Activated CD4-positive, alpha-beta T cell treated with anti-CD3 and anti-CD28 coated beads, Interleukin-2, amount 10 ng/mL, durations not matched to agents 24 days and 14 days (primary cell): ENCODE results near the gene BLTP1. TPM values are rescaled to one million over a fixed set of nuclear protein-coding genes. Genes with fewer than 3 reads are reported as not detected.
A peak's percentile ranks its signal among the peaks of the same experiment; 100 is the strongest.

Experiments used
- DNase-seq: peaks from one replicate; pipeline ENCODE4 v3.0.0; 2022
- H3K27ac Mint-ChIP-seq: one replicate; pipeline ENCODE4 v1.8.0; 2022; ENCODE audit warnings: mild to moderate bottlenecking, mixed read lengths
- H3K27me3 Mint-ChIP-seq: one replicate; pipeline ENCODE4 v1.8.0; 2022; ENCODE audit warnings: mixed read lengths
- H3K36me3 Mint-ChIP-seq: one replicate; pipeline ENCODE4 v1.8.0; 2022; ENCODE audit warnings: low read depth, mild to moderate bottlenecking, mixed read lengths
- H3K4me1 Mint-ChIP-seq: one replicate; pipeline ENCODE4 v1.8.0; 2021; ENCODE audit warnings: mixed read lengths
- H3K4me3 Mint-ChIP-seq: one replicate; pipeline ENCODE4 v1.8.0; 2022; ENCODE audit warnings: mild to moderate bottlenecking, moderate library complexity, mixed read lengths
- H3K9me3 Mint-ChIP-seq: one replicate; pipeline ENCODE4 v1.8.0; 2021; ENCODE audit warnings: mixed read lengths
- intact Hi-C: fragments of 100-400 bp; cut with micrococcal nuclease; formaldehyde crosslinking; loops from one replicate; pipeline ENCODE4 v1.15.1; 2023
- total RNA-seq: library from RNA; stranded (reverse); gene quantifications from 2 replicates; pipeline ENCODE4 v1.2.3, GENCODE V29; 2022

BLTP1 gene
- total RNA-seq, 1 donor from 2014 or later: 28.9 TPM

DNA sequence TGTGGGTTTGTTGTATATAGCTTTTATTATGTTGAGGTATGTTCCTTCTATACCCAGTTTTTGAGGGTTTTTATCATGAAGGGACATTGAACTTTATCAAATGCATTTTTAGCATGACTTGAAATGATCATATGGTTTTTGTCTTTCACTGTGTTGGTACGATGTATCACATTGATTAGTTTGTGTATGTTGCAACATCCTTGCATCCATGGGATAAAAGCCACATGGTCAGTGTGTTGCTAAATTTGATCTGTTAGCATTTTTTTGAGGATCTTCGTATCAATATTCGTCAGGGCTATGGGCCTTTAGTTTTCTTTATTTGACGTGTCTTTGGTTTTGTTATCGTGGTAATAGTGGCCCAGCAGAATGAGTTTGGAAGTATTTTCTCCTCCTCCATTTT is 11.3 kb upstream of the BLTP1 start:
- Mint-ChIP-seq H3K27me3 (peaks cover 23% of the 10 kb centered on the region), H3K4me3 (no peak overlapping the region), H3K9me3 (peaks cover 16% of the 10 kb centered on the region), H3K36me3 (no peaks in the 10 kb centered on the region), H3K4me1 (no peaks in the 10 kb centered on the region), H3K27ac (no peak overlapping the region)
- intact Hi-C loops: no loop called here
- DNase-seq: no peak

DNA sequence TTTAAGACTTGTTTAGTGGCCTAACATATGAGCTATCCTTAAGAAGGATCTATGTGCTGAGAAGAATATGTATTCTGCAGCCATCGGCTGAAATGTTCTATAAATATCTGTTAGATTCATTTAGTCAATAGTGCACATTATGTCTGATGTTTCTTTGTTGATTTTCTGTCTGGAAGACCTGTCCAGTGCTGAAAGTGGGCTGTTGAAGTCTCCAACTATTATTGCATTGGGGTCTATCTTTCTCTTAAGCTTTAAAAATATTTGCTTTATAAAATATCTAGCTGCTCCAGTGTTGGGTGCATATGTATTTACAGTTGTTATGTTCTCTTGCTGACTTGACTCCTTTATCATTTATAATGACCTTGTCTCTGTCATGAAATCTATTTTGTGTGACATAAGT is 9.4 kb upstream of the BLTP1 start:
- intact Hi-C loops: no loop called here
- no peaks in the 10 kb centered on the region for H3K36me3 Mint-ChIP-seq
- peak; percentile 12 for DNase-seq
- H3K27me3 Mint-ChIP-seq: peaks cover 23% of the 10 kb centered on the region
- H3K27ac Mint-ChIP-seq: no peak overlapping the region
- H3K4me3 Mint-ChIP-seq: no peak overlapping the region
- H3K9me3 Mint-ChIP-seq: peaks cover 16% of the 10 kb centered on the region
- H3K4me1 Mint-ChIP-seq: no peaks in the 10 kb centered on the region

DNA sequence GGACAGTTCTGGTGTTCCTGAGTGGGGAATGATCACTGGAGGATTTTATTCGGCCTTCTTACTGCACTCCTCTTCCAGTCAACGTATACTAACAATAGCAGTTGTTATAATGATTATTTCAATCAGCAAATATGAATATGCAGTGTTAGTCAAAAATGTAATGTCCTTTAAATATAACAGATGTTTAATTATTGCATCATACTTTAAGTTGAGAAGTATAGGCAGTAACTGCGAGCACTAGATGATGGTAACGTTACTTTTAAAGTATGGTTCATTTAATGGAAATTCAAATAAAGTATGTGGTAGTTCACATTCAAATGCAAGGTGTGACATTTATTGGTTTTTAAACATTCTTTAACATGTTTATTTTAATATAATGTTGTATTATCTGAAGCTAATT is 5.5 kb upstream of the BLTP1 start:
- DNase-seq: no peak
- no peaks in the 10 kb centered on the region for H3K36me3 Mint-ChIP-seq
- peaks cover 13% of the 10 kb centered on the region for H3K4me1 Mint-ChIP-seq
- H3K27ac Mint-ChIP-seq: no peak overlapping the region
- H3K4me3 Mint-ChIP-seq: no peak overlapping the region
- intact Hi-C loops: no loop called here
- H3K9me3 Mint-ChIP-seq: no peaks in the 10 kb centered on the region
- peaks cover 14% of the 10 kb centered on the region for H3K27me3 Mint-ChIP-seq

DNA sequence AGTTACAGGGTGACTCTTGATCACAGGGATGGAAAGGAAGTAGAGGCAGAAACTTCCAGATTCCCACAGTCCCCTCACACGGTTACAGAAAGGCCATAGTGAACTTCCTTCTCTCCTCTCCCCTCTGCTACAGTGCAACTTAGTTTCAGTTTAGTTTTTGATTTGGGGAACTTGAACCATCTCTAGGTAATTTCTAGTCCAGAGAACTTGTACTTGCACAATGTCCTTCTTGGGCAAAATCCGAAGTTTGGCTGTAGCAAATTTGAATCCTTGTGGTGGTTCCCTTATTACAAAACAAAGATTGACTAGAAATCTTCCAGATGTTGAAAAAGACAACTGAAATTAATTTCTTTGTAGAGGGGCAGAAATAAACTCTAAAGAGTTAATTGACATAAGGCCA is 1.2 kb upstream of the BLTP1 start:
- H3K4me3 Mint-ChIP-seq: peak overlapping the region; percentile 92
- no peaks in the 10 kb centered on the region for H3K27me3 Mint-ChIP-seq
- DNase-seq: no peak
- H3K36me3 Mint-ChIP-seq: peaks cover 10% of the 10 kb centered on the region
- peaks cover 30% of the 10 kb centered on the region for H3K4me1 Mint-ChIP-seq
- peak overlapping the region; percentile 95 for H3K27ac Mint-ChIP-seq
- intact Hi-C loops: loop anchor here (5.0 to 10.0 kb wide), 2 partner anchors 446 to 771 kb away; partner anchors contain the start of gene NUDT6
- no peaks in the 10 kb centered on the region for H3K9me3 Mint-ChIP-seq

DNA sequence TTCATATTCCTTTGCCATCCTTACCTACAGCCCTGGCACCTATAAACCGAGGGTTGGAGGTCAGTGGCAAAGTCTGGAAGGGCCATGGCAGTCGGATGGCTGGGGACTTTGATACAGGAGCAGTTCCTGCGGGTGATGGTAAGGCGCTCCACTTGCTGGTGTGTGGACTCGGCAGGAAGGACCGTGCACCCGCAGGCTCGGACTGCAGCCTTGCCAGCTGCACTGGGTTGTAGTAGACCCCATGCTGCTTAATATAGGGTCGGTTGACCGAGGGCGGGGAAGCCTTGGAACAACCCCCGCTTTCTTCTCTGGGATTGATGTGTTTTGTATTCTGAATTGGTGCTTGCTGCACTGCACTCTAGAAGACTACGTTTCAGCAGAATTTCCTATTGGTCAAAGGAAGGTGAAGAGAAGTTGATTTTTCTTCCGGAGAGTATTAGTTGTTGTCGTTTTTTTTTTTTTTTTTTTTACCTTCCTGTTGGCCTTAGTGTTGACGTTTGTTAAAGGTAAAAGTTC is 638 bp downstream of the BLTP1 start:
- peak overlapping the region; percentile 92 for H3K4me3 Mint-ChIP-seq
- H3K4me1 Mint-ChIP-seq: peaks cover 43% of the 10 kb centered on the region
- H3K27me3 Mint-ChIP-seq: no peaks in the 10 kb centered on the region
- no peaks in the 10 kb centered on the region for H3K9me3 Mint-ChIP-seq
- intact Hi-C loops: loop anchor here (1.0 to 10.0 kb wide), 7 partner anchors 23 to 770 kb away; partner anchors contain the start of genes BBS7 and NUDT6
- peak; percentile 80 for DNase-seq
- H3K27ac Mint-ChIP-seq: peak overlapping the region; percentile 86
- peaks cover 26% of the 10 kb centered on the region for H3K36me3 Mint-ChIP-seq

DNA sequence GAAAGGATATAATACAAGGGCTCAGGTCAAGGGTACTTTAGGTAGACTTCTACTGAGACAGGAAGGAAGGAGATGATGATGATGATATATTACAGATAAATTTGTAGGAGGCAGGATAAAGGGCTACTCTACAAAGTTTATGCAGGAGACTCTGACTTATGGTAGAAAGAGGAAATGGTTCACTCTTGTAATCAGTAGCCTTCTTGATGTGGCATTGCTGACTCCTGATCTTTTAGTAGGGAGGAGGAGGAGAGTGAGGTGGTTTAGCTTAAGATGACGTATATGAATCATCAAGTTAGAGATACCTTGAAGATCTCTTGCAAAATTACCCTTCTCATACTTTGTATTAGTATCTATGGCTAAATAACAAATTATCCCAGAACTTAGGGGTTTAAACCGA is 4.7 kb downstream of the BLTP1 start:
- H3K4me3 Mint-ChIP-seq: peak overlapping the region; percentile 0
- intact Hi-C loops: loop anchor here (5.0 to 10.0 kb wide), 2 partner anchors 295 to 452 kb away; no protein-coding TSS in a partner anchor
- peaks cover 30% of the 10 kb centered on the region for H3K4me1 Mint-ChIP-seq
- peaks cover 35% of the 10 kb centered on the region for H3K36me3 Mint-ChIP-seq
- no peaks in the 10 kb centered on the region for H3K27me3 Mint-ChIP-seq
- peak overlapping the region; percentile 47 for H3K27ac Mint-ChIP-seq
- no peaks in the 10 kb centered on the region for H3K9me3 Mint-ChIP-seq
- no peak for DNase-seq

DNA sequence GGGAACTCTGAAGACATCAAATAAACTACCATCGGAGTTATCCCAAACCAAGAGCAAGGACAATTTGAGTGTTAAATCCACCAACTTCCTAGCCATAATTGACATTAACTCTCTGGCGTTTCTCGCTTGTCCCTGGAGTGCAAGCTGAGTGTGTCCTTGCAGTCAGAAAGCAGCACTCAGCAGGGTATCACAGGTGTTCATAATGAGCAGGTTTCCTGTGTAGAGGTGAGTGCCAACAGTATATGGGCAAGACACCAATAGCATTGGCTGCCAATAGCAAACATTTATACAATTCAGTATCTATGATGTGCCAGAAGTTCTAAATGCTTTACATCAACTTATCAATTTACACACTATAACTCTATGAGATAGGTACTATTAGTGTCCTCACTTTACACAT is 11.2 kb downstream of the BLTP1 start:
- Mint-ChIP-seq H3K9me3 (no peaks in the 10 kb centered on the region), H3K27me3 (no peaks in the 10 kb centered on the region), H3K4me3 (no peak overlapping the region), H3K36me3 (peaks cover 13% of the 10 kb centered on the region), H3K4me1 (peaks cover 6% of the 10 kb centered on the region), H3K27ac (no peak overlapping the region)
- DNase-seq: no peak
- intact Hi-C loops: no loop called here

DNA sequence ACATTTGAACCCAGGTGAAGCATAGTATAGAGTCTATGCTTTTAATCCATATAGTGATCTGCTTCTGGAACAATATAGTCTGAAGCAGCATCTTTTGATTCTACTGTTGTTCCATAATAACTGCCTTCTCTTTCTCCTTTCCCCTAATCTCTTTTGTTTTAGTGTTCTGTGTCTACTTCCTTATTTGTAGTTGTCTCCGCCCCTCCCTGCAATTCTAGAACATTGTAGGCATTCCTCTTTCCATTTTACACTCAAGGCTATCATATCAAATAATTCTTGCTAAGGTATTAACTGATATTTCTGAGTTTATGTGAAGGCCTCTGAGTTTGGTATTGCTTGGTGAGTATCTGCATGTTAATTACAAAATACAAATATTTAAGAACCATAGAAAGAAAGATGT is 11.6 kb downstream of the BLTP1 start:
- Mint-ChIP-seq H3K9me3 (no peaks in the 10 kb centered on the region), H3K36me3 (peaks cover 13% of the 10 kb centered on the region), H3K4me1 (peaks cover 6% of the 10 kb centered on the region), H3K27ac (no peak overlapping the region), H3K4me3 (no peak overlapping the region), H3K27me3 (no peaks in the 10 kb centered on the region)
- intact Hi-C loops: no loop called here
- DNase-seq: no peak

DNA sequence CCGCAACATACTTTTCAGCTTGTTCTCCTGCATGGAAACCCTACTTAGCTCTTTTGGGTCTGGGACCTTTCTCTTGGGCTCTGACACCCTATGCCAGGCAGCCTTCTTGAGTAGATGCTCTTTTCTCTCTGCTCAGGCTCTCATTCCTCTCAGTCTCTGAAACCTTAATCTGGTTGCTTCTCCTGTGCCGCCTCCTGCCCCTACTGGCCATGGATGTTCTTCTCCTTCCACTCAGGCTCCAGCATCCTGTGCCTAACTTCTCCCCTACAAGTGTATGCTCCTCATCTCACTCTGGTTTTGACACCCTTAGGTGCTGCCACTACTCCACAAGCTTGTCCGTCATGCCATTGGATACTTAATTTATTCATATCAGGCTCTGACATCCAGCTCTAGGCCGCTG is 15.2 kb downstream of the BLTP1 start:
- Mint-ChIP-seq H3K9me3 (no peaks in the 10 kb centered on the region), H3K27me3 (no peaks in the 10 kb centered on the region), H3K4me3 (no peak overlapping the region), H3K27ac (no peak overlapping the region), H3K4me1 (peaks cover 11% of the 10 kb centered on the region), H3K36me3 (peaks cover 14% of the 10 kb centered on the region)
- intact Hi-C loops: no loop called here
- DNase-seq: no peak

DNA sequence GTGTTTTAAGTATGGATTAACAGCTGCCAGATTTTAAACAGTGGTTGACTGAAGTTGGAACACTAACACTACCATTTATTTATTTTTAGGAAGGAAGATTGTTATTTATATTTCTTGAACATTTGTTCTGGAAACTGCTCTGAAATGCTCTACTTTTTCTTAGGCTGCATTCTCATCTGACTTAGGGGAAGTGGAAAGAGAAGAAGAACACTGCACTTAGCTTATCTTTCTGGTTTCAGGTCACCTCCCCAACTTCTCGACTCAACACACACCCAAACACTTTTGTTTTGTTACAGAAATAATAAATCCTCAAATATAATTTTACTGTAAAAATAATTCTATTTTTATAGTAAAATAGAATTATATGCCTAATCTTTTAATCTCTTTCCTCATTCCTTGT is 18.6 kb downstream of the BLTP1 start:
- intact Hi-C loops: no loop called here
- H3K9me3 Mint-ChIP-seq: no peaks in the 10 kb centered on the region
- H3K4me3 Mint-ChIP-seq: no peak overlapping the region
- H3K36me3 Mint-ChIP-seq: peaks cover 16% of the 10 kb centered on the region
- DNase-seq: no peak
- H3K27me3 Mint-ChIP-seq: no peaks in the 10 kb centered on the region
- no peak overlapping the region for H3K27ac Mint-ChIP-seq
- peaks cover 9% of the 10 kb centered on the region for H3K4me1 Mint-ChIP-seq

DNA sequence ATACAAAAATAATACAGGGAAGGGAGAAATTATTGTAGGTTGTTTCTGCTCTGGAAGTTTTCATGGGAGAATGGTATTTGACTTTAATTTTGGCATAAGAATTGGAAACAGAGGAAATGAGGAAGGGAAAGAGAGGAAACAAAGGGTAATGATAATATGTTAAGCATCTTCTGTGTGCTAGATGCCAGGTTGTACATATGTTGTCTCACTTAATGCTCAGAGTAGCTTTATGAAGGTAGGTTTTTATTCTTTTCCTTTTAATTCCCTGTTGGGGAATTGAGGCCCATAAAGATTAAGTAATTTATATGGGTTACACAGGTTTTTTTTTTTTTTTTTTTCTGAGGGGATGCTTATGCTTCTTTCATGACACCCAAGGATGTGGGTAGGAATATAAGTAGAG is 19.2 kb downstream of the BLTP1 start:
- no peaks in the 10 kb centered on the region for H3K9me3 Mint-ChIP-seq
- DNase-seq: no peak
- H3K4me1 Mint-ChIP-seq: peaks cover 9% of the 10 kb centered on the region
- no peak overlapping the region for H3K4me3 Mint-ChIP-seq
- H3K27ac Mint-ChIP-seq: no peak overlapping the region
- peaks cover 16% of the 10 kb centered on the region for H3K36me3 Mint-ChIP-seq
- no peaks in the 10 kb centered on the region for H3K27me3 Mint-ChIP-seq
- intact Hi-C loops: no loop called here

DNA sequence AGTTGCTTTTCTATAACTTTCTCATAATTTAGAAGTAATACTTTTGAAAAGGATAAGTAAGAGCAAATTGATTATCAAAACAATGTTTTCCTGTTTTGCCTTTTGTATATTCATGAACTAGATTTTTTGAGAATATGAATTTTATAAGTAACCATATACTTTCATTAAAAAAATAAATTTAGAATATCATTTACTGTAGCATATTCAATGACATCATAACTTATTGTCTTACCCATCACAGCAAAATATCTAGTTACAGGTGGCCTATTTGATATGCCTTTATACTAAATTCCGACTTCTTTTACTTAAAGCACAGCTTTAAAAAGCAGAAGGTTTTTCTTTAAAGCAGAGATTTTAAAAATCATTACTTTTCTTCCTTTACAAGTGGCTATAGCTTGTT is 20.1 kb downstream of the BLTP1 start:
- Mint-ChIP-seq H3K27me3 (no peaks in the 10 kb centered on the region), H3K27ac (no peak overlapping the region), H3K4me3 (no peak overlapping the region), H3K4me1 (peaks cover 9% of the 10 kb centered on the region), H3K9me3 (no peaks in the 10 kb centered on the region), H3K36me3 (peaks cover 22% of the 10 kb centered on the region)
- DNase-seq: no peak
- intact Hi-C loops: no loop called here

DNA sequence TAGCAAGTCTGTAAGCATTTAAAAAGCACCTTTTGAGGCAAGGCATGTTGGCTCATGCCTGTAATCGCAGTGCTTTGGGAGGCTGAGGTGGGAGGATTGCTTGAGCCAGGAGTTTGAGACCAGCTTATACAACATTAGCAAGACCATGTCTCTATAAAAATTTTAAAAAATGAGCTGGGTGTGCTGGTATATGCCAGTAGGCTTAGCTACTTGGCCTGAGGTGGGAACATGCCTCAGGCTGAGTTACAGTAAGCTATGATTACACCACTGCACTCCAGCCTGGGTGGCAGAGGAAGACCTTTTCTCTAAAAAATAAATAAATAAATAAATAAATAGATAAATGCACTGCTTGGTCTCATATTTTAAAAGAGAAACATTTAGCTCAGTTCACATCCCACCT is 26.8 kb downstream of the BLTP1 start:
- H3K4me1 Mint-ChIP-seq: peaks cover 8% of the 10 kb centered on the region
- DNase-seq: no peak
- no peak overlapping the region for H3K27ac Mint-ChIP-seq
- no peak overlapping the region for H3K4me3 Mint-ChIP-seq
- H3K27me3 Mint-ChIP-seq: no peaks in the 10 kb centered on the region
- no peaks in the 10 kb centered on the region for H3K9me3 Mint-ChIP-seq
- intact Hi-C loops: no loop called here
- peaks cover 42% of the 10 kb centered on the region for H3K36me3 Mint-ChIP-seq

DNA sequence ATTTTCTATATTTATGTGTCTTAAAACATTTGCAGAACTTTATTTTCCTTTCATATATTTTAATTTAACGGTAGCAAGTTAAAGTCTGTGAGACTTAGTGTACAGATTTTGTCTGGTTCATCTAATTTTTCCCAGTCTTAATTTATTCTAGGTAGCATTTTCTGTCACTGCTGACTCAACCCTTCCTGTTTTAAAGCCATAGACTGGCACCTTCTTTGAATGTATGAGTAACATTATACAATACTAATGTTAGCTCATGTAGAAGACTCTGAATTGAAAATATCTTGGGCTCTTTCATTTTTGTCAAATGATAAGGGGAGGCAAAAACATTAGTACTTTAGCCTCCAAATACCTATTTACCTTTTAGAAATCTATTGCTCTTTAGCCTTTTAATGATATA is 43.6 kb downstream of the BLTP1 start:
- H3K9me3 Mint-ChIP-seq: no peaks in the 10 kb centered on the region
- peaks cover 5% of the 10 kb centered on the region for H3K4me1 Mint-ChIP-seq
- H3K27me3 Mint-ChIP-seq: no peaks in the 10 kb centered on the region
- H3K4me3 Mint-ChIP-seq: no peak overlapping the region
- H3K36me3 Mint-ChIP-seq: peaks cover 32% of the 10 kb centered on the region
- H3K27ac Mint-ChIP-seq: no peak overlapping the region
- intact Hi-C loops: no loop called here
- DNase-seq: no peak
